Neural cell (in vitro differentiated cells): ENCODE data around the gene KRTAP10-6. TPM values are rescaled to one million over a fixed set of nuclear protein-coding genes. Genes with fewer than 3 reads are reported as not detected.

Source experiments
- H2AFZ ChIP-seq: fragments of 200-600, 300-800 bp; sonication (generic), shearing (Covaris generic); 2 replicates; pipeline ENCODE4 v1.6.0; 2014; ENCODE audit warnings: low read depth, mild to moderate bottlenecking, antibody characterized with exemption, low read length, moderate library complexity
- H3F3A ChIP-seq: fragments of 200-600 bp; shearing (Covaris generic); 2 replicates; pipeline ENCODE4 v1.6.1; 2016; ENCODE audit warnings: mild to moderate bottlenecking, moderate library complexity, mixed read lengths, antibody characterized with exemption, low read length; ENCODE audit not compliant: insufficient read depth, poor library complexity, severe bottlenecking
- H3K27ac ChIP-seq: fragments of 200-600, 300-800 bp; sonication (generic), shearing (Covaris generic); 2 replicates; pipeline ENCODE4 v1.5.1; 2014; ENCODE audit warnings: mild to moderate bottlenecking, low read length, moderate library complexity
- H3K27me3 ChIP-seq: fragments of 300-800, 200-600 bp; sonication (generic), shearing (Covaris generic); 2 replicates; pipeline ENCODE4 v1.6.0; 2014; ENCODE audit warnings: mild to moderate bottlenecking, low read depth, low read length, moderate library complexity; ENCODE audit not compliant: insufficient read depth
- H3K36me3 ChIP-seq: fragments of 300-800, 200-600 bp; sonication (generic), shearing (Covaris generic); 2 replicates; pipeline ENCODE4 v1.5.1; 2014; ENCODE audit warnings: mild to moderate bottlenecking, antibody characterized with exemption, low read length, moderate library complexity; ENCODE audit not compliant: insufficient read depth
- H3K4me2 ChIP-seq: fragments of 300-800, 200-600 bp; sonication (generic), shearing (Covaris generic); 2 replicates; pipeline ENCODE4 v1.6.0; 2014; ENCODE audit warnings: mild to moderate bottlenecking, low read length
- H3K4me3 ChIP-seq: fragments of 300-800, 200-600 bp; sonication (generic), shearing (Covaris generic); 2 replicates; pipeline ENCODE4 v1.5.1; 2014; ENCODE audit warnings: mild to moderate bottlenecking, low read length, moderate library complexity
- H3K79me2 ChIP-seq: fragments of 200-600 bp; shearing (Covaris generic); replicated peaks from 2 replicates; pipeline ENCODE4 v1.6.0; 2014; ENCODE audit warnings: mild to moderate bottlenecking, low read length, moderate library complexity; ENCODE audit not compliant: insufficient read depth
- H3K9ac ChIP-seq: fragments of 300-800, 200-600 bp; sonication (generic), shearing (Covaris generic); 2 replicates; pipeline ENCODE4 v1.6.1; 2016; ENCODE audit warnings: mild to moderate bottlenecking, low read length, mixed read lengths
- H3K9me2 ChIP-seq: fragments of 200-600 bp; shearing (Covaris generic); 2 replicates; pipeline ENCODE4 v1.6.1; 2016; ENCODE audit warnings: mild to moderate bottlenecking, low read length, mixed read lengths; ENCODE audit not compliant: insufficient read depth
- H3K9me3 ChIP-seq: fragments of 200-600, 300-800 bp; sonication (generic), shearing (Covaris generic); 2 replicates; pipeline ENCODE4 v1.6.1; 2016; ENCODE audit warnings: mild to moderate bottlenecking, mixed run types, low read length, moderate library complexity, mixed read lengths
- H4K20me1 ChIP-seq: fragments of 200-600 bp; shearing (Covaris generic); 2 replicates; pipeline ENCODE4 v1.6.1; 2016; ENCODE audit warnings: mild to moderate bottlenecking, mixed run types; ENCODE audit not compliant: insufficient read depth
- CTCF ChIP-seq: fragments of 450-650 bp; IDR thresholded peaks from 2 replicates; pipeline ENCODE4 v1.5.1; 2014; ENCODE audit warnings: antibody characterized with exemption, mild to moderate bottlenecking, moderate library complexity; ENCODE audit not compliant: poor library complexity, severe bottlenecking
- EZH2 ChIP-seq: fragments of 200-600, 300-800 bp; shearing (Covaris generic), sonication (generic); IDR thresholded peaks from 2 replicates; pipeline ENCODE4 v1.6.1; 2014; ENCODE audit warnings: antibody characterized with exemption, low read length, borderline replicate concordance, mild to moderate bottlenecking; ENCODE audit not compliant: insufficient read depth, poor library complexity, severe bottlenecking
- MXI1 ChIP-seq: fragments of 450-650 bp; conservative IDR thresholded peaks from 2 replicates; pipeline ENCODE4 v1.6.1; 2014; ENCODE audit warnings: antibody characterized with exemption, mild to moderate bottlenecking; ENCODE audit not compliant: poor library complexity, severe bottlenecking
- POLR2AphosphoS5 ChIP-seq: IDR thresholded peaks from 2 replicates; pipeline ENCODE4 v1.6.1; 2012
- RAD21 ChIP-seq: fragments of 450-650 bp; conservative IDR thresholded peaks from 2 replicates; pipeline ENCODE4 v1.6.1; 2014; ENCODE audit warnings: antibody characterized with exemption, mild to moderate bottlenecking, moderate library complexity
- SMC3 ChIP-seq: fragments of 450-650 bp; conservative IDR thresholded peaks from 2 replicates; pipeline ENCODE4 v1.6.1; 2014; ENCODE audit warnings: antibody characterized with exemption, mild to moderate bottlenecking, moderate library complexity; ENCODE audit not compliant: poor library complexity
- TAF1 ChIP-seq: IDR thresholded peaks from 2 replicates; pipeline ENCODE4 v1.6.1; 2012; ENCODE audit warnings: low read depth
- polyA plus RNA-seq: library from polyadenylated mRNA; depleted of rRNA; stranded (reverse); fragments of >200 nt; gene quantifications from 2 replicates; pipeline ENCODE4 v1.2.3, GENCODE V29; 2014
- TF ChIP-seq, protein P1 (sequence below): IDR thresholded peaks from 2 replicates; pipeline ENCODE4 v1.6.1; 2012; ENCODE audit warnings: borderline replicate concordance

Gene KRTAP10-6
- polyA plus RNA-seq, 1 donor from 2014 or later: not detected

DNA sequence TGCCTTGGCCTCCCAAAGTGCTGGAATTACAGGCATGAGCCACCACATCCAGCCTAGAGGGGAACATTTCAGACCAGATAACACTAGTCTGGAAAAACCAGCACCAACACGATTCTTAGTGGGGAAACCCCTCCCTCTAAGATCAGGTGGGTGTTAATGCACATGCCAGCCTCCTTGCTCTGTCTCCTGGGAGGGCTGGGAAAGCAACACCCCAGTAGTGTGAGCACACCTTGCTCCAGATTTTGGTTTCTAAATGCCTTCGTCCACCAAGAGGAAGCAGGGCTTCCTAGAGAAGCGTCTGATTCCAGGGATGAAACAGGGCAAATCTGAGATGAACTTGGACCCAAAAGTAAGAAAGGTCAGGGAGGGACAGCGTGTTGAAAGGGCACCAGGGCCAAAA is 21.0 kb downstream of the KRTAP10-6 start:
- Histone ChIP-seq H3K9me2 (no peaks in the 10 kb centered on the region), H3K9me3 (peaks cover 10% of the 10 kb centered on the region), H3K36me3 (no peaks in the 10 kb centered on the region), H2AFZ (no peak overlapping the region), H3K4me3 (no peak overlapping the region), H4K20me1 (no peaks in the 10 kb centered on the region), H3F3A (no peaks in the 10 kb centered on the region), H3K79me2 (no peaks in the 10 kb centered on the region), H3K27ac (no peak overlapping the region), H3K4me2 (no peak overlapping the region), H3K9ac (no peak overlapping the region), H3K27me3 (no peaks in the 10 kb centered on the region)
- no peak for TF ChIP-seq POLR2AphosphoS5
- TF ChIP-seq SMC3: no peak
- TF ChIP-seq, protein P1, sequence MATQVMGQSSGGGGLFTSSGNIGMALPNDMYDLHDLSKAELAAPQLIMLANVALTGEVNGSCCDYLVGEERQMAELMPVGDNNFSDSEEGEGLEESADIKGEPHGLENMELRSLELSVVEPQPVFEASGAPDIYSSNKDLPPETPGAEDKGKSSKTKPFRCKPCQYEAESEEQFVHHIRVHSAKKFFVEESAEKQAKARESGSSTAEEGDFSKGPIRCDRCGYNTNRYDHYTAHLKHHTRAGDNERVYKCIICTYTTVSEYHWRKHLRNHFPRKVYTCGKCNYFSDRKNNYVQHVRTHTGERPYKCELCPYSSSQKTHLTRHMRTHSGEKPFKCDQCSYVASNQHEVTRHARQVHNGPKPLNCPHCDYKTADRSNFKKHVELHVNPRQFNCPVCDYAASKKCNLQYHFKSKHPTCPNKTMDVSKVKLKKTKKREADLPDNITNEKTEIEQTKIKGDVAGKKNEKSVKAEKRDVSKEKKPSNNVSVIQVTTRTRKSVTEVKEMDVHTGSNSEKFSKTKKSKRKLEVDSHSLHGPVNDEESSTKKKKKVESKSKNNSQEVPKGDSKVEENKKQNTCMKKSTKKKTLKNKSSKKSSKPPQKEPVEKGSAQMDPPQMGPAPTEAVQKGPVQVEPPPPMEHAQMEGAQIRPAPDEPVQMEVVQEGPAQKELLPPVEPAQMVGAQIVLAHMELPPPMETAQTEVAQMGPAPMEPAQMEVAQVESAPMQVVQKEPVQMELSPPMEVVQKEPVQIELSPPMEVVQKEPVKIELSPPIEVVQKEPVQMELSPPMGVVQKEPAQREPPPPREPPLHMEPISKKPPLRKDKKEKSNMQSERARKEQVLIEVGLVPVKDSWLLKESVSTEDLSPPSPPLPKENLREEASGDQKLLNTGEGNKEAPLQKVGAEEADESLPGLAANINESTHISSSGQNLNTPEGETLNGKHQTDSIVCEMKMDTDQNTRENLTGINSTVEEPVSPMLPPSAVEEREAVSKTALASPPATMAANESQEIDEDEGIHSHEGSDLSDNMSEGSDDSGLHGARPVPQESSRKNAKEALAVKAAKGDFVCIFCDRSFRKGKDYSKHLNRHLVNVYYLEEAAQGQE: no peak
- no peak for TF ChIP-seq TAF1

DNA sequence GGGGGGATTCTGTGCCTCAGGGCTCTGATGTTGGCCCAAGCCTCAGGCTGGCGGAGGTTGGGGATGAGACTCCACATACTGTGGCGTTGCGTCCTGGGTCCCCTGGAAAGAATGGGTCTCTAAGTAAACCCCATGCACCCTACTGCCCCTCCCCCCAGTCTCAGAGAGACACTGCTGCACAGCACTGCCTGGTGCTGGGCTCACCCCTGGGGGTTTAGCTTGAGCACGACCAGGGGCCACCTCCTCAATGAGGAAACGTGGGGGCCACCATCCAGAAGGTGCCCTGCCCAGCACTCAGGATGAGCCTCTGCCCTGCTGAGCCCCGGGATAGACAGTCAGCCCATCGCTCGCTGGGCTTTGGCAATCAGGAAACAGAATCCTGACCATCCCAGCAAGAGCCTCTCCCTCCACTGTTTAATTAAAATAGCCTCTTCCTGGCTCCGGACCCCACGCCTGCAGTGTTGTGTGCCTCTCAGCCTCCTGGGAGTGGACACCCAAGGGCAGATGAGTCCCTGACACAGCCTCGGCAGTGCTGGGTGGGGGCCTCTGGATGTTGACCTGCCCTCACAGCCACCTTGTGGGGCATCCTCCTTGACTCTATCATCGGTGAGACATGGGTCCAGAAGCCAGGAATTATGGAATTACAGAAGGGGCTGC is 22.3 kb downstream of the KRTAP10-6 start:
- H3K79me2 ChIP-seq: no peaks in the 10 kb centered on the region
- no peak overlapping the region for H3K4me2 ChIP-seq
- H3K4me3 ChIP-seq: no peak overlapping the region
- peaks cover 10% of the 10 kb centered on the region for H3K9me3 ChIP-seq
- no peak overlapping the region for H2AFZ ChIP-seq
- no peaks in the 10 kb centered on the region for H3K9me2 ChIP-seq
- H3F3A ChIP-seq: no peaks in the 10 kb centered on the region
- no peak overlapping the region for H3K27ac ChIP-seq
- no peaks in the 10 kb centered on the region for H4K20me1 ChIP-seq
- no peak for TF ChIP-seq POLR2AphosphoS5
- no peak for TF ChIP-seq CTCF
- H3K27me3 ChIP-seq: no peaks in the 10 kb centered on the region
- H3K9ac ChIP-seq: no peak overlapping the region
- no peaks in the 10 kb centered on the region for H3K36me3 ChIP-seq

- Histone ChIP-seq H4K20me1 (no peaks in the 10 kb centered on the region), H3K27me3 (no peaks in the 10 kb centered on the region), H2AFZ (no peak overlapping the region), H3K4me3 (no peak overlapping the region), H3K9ac (no peak overlapping the region), H3K4me2 (no peak overlapping the region), H3K36me3 (no peaks in the 10 kb centered on the region), H3K9me3 (peaks cover 10% of the 10 kb centered on the region), H3K9me2 (no peaks in the 10 kb centered on the region), H3K27ac (no peak overlapping the region), H3K79me2 (no peaks in the 10 kb centered on the region), H3F3A (no peaks in the 10 kb centered on the region)
- TF ChIP-seq SMC3 (no peak), EZH2 (no peak), RAD21 (no peak), MXI1 (no peak), TAF1 (no peak), CTCF (no peak), POLR2AphosphoS5 (no peak)
- TF ChIP-seq, protein P1: no peak
These were observed 23.4 kb downstream of the KRTAP10-6 start for GRCh38 chr21:44568667-44569556.
